AG04450 (cell line): Measurements from ENCODE around the gene ONECUT3. TPM values are rescaled to one million over a fixed set of nuclear protein-coding genes. Genes with fewer than 3 reads are reported as not detected.
A peak's percentile ranks its signal among the peaks of the same experiment; 100 is the strongest.

Experiments
- CTCF ChIA-PET: fragments of 300-600, 350-600 bp; formaldehyde crosslinking; extraction: SDS; loops from one replicate; lab custom pipeline; 2022; ENCODE audit warnings: antibody characterized with exemption, inconsistent platforms; lab: Charles Lee
- POLR2A ChIA-PET: fragments of 350-600 bp; formaldehyde crosslinking; extraction: SDS; loops from one replicate; lab custom pipeline; 2021; ENCODE audit warnings: antibody characterized with exemption, inconsistent platforms; lab: Yijun Ruan, JAX
- DNase-seq: peaks from one replicate; pipeline ENCODE4 v3.0.0-alpha.2; 2011; ENCODE audit warnings: low read depth, low spot score
- H3K27ac ChIP-seq: one replicate; pipeline ENCODE4 v1.5.1; 2012; ENCODE audit warnings: low read depth, low read length, control low read depth
- H3K27me3 ChIP-seq: one replicate; pipeline ENCODE4 v1.6.0; 2012; ENCODE audit warnings: low read length; ENCODE audit not compliant: control insufficient read depth, insufficient read depth
- H3K4me3 ChIP-seq: 2 replicates; pipeline ENCODE4 v1.5.1; 2011; ENCODE audit warnings: mild to moderate bottlenecking, low read depth, low read length, control low read depth
- H3K9me3 ChIP-seq: 2 replicates; pipeline ENCODE4 v1.5.1; 2012; ENCODE audit warnings: low read length; ENCODE audit not compliant: control insufficient read depth, insufficient read depth
- polyA plus RNA-seq: library from polyadenylated mRNA; depleted of rRNA; stranded (reverse); fragments of >200 nt; gene quantifications from 2 replicates; pipeline ENCODE4 v1.2.3, GENCODE V29; 2011
- TF ChIP-seq, protein P1 (sequence below): IDR thresholded peaks from 2 replicates; pipeline ENCODE4 v1.5.1; 2011; ENCODE audit warnings: low read depth, low read length, control low read depth, inconsistent platforms

ONECUT3 gene
- polyA plus RNA-seq, 1 experiment, result not detected

DNA sequence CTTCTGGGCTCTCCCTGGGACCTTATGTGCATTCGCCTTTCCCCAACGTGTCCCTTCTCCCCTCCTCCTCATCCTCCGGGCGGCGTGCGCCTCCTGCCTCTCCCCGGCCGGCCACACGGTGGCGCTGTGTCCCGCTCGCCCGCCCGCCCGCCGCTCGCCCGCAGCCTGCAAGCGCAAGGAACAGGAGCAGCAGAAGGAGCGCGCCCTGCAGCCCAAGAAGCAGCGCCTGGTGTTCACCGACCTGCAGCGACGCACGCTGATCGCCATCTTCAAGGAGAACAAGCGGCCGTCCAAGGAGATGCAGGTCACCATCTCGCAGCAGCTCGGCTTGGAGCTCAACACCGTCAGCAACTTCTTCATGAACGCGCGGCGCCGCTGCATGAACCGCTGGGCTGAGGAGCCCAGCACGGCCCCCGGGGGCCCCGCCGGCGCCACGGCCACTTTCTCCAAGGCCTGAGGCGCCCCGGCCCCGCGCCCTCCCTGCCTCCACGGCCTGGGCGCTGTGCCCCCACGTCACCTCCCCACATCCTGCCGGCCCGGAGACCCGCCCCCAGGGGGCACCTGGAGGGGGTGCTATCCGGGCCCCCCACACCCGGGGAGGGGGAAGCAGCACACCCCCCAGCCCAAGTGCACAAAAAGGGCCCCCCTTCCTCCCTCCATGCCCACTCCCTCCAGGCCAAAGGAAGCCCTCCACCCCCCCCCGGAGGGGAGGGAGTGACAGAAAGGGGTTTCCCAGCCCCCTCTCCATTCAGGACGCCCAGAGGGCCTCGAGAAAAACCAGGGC lies 21.9 kb downstream of the ONECUT3 start:
- peaks cover 19% of the 10 kb centered on the region for H3K9me3 ChIP-seq
- H3K27me3 ChIP-seq, result peaks cover 69% of the 10 kb centered on the region
- no peak overlapping the region for H3K4me3 ChIP-seq
- DNase-seq, result no peak
- TF ChIP-seq, protein P1, sequence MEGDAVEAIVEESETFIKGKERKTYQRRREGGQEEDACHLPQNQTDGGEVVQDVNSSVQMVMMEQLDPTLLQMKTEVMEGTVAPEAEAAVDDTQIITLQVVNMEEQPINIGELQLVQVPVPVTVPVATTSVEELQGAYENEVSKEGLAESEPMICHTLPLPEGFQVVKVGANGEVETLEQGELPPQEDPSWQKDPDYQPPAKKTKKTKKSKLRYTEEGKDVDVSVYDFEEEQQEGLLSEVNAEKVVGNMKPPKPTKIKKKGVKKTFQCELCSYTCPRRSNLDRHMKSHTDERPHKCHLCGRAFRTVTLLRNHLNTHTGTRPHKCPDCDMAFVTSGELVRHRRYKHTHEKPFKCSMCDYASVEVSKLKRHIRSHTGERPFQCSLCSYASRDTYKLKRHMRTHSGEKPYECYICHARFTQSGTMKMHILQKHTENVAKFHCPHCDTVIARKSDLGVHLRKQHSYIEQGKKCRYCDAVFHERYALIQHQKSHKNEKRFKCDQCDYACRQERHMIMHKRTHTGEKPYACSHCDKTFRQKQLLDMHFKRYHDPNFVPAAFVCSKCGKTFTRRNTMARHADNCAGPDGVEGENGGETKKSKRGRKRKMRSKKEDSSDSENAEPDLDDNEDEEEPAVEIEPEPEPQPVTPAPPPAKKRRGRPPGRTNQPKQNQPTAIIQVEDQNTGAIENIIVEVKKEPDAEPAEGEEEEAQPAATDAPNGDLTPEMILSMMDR, result peak; percentile 45
- H3K27ac ChIP-seq, result no peak overlapping the region
- ChIA-PET CTCF (no interaction called here), POLR2A (no interaction called here)

DNA sequence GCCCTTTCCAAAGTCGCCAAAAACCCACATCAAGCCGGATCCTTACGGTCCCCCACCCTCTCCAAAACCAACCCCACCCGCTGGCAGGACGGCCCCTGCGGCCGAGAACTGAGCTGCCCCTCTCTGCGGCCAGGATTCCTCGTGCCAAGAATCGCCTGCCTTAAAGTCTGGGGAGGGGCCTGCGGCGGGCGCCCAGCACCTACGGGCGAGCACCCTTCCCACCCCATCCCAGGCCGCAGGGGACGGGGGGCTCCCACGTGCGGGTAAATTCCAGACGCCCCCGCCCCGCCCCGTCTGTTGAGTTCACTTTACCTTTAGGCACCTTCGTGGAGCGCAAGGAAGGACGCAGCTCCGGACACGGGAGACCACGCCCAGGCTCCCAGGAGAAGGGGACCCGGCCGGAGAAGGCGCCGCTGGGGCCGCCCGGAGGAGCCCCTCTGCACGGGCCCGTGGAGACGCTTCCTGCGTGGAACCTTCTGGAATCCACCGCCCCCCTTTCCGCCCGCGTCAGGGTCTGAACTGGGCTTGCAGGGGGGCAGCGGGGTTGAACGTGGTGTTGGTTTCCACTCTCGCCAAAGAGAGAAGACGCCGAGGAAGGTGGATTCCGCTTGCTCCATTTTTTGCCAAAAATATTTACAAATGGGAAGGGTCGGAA lies 22.8 kb downstream of the ONECUT3 start:
- TF ChIP-seq, protein P1, result no peak
- peaks cover 19% of the 10 kb centered on the region for H3K9me3 ChIP-seq
- H3K4me3 ChIP-seq, result no peak overlapping the region
- ChIA-PET CTCF (no interaction called here), POLR2A (no interaction called here)
- no peak for DNase-seq
- peaks cover 68% of the 10 kb centered on the region for H3K27me3 ChIP-seq
- H3K27ac ChIP-seq, result no peak overlapping the region

DNA sequence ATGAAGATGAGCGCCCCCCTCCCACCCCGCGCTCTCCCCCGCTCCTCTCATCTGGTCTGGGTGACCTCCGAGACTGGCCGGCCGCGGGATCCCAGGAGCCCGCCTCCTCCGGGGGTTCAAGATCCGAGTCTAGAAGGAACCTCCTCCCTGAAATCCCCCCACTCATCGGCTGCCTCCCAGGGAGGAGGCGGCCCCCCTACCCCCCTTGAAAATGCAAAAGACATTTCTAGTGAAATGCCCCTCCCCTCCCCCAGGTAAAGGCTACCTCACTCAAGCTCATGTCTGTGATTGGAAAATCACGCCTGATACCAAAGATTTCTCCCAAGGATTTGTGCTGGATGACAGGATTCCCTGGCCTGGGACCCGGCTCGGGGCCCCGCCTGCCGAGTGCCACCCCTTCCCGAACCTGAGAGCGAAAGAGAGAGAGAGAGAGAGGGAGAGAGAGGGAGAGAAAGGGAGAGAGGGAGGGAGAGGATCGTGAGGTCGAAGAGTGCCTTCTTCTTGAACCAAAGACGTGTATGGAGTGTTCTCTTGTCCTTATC lies 23.4 kb downstream of the ONECUT3 start:
- H3K27ac ChIP-seq, result no peak overlapping the region
- DNase-seq, result no peak
- peaks cover 63% of the 10 kb centered on the region for H3K27me3 ChIP-seq
- TF ChIP-seq, protein P1, result no peak
- ChIA-PET POLR2A (no interaction called here), CTCF (no interaction called here)
- H3K4me3 ChIP-seq, result no peak overlapping the region
- peaks cover 24% of the 10 kb centered on the region for H3K9me3 ChIP-seq

DNA sequence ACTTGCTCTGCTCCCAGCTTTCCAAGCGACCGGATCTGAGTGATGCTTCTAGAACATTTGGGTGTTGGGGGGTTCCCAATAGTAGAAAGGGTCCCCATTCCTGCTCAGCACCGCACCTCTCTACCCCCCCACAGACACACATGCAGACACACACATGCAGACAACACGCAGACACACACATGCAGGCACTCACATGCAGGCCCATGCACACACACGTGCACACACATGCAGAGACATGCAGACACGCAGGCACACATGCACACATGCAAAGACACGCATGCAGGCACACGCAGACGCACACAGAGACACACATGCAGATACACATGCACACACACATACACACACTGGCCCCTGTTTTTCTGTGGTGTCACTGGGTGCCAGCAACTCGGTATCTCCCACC lies 23.8 kb downstream of the ONECUT3 start:
- H3K27me3 ChIP-seq, result peaks cover 68% of the 10 kb centered on the region
- ChIA-PET POLR2A (no interaction called here), CTCF (no interaction called here)

More for the DNA sequence above, 23.8 kb downstream of the ONECUT3 start:
- no peak overlapping the region for H3K4me3 ChIP-seq
- DNase-seq, result no peak
- peaks cover 28% of the 10 kb centered on the region for H3K9me3 ChIP-seq
- H3K27ac ChIP-seq, result no peak overlapping the region
- TF ChIP-seq, protein P1, result no peak
